ENCODE measurements around the gene EME1. TPM values are rescaled to one million over a fixed set of nuclear protein-coding genes. Genes with fewer than 3 reads are reported as not detected.

Gene EME1
- total and polyA plus RNA-seq, 10 of the 15 experiments (the other 5 are each of a cell fraction or from before 2014, with no cell fraction given): 13.8 to 40.5 (median 22.0) TPM

DNA sequence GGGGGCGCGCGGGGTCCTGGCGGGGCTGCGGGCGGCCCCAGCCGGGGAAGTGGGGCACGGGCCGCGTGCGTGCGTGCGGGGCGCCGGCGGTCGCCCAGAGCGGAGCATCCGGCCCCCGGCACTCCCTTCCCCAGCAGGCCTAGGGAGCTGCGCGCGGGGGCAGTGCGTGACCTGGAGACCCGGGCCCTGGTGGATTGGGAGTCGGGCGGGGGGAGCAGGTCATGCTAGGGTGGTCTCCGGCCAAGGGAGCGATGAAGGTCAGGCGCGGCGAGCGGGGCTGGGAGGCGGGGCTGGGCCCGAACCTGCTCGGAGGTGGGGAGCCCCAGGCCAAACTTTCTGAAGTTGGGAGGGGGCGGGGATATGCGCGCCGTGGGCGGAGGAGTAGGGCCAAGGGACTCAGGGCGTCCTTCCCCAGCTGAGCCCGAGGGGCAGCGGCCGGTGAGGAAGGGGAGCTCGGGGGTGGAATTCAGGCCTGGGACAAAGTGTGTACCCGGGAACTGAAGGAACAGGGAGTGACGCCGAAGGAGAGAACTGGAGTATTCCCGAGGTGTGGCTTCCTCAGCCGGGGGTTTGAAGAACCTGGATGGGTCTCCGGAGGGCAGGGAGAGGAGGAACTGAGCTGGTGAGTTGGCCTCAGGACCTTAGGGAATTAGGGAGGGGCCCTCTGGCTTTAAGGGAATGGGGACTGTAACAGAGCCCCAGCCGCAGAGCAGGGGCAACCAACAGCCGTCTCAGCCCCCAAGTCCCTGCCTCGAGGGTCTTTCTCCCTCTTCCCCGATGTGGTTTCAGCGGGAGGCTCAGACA, 26.5 kb upstream of the EME1 start (continued):
- TF ChIP-seq REST (IDR thresholded peaks at IDR 0.05; ENCODE audit: low read depth, low read length) (no peak), YBX1 (IDR thresholded peaks at IDR 0.05) (no peak), EGR1 (IDR thresholded peaks at IDR 0.05; ENCODE audit: borderline replicate concordance in 1 of 2, low read depth in 2 of 2, low read length in 2 of 2) (peak in 1 of 2 experiments; percentile 80; a peak in 2 of 3 replicates), PAX8 (IDR thresholded peaks at IDR 0.05) (no peak), KDM1A (IDR thresholded peaks at IDR 0.05; ENCODE audit: borderline replicate concordance) (no peak), HCFC1 (IDR thresholded peaks at IDR 0.05; ENCODE audit: low read length) (no peak), NR2F1 (conservative IDR thresholded peaks at IDR 0.05) (peak; percentile 70; the same call in 1 of the 2 replicates), NR2C2 (IDR thresholded peaks at IDR 0.05; ENCODE audit: borderline replicate concordance, control insufficient read depth, insufficient read length, low read depth) (no peak), GATAD2B (conservative IDR thresholded peaks at IDR 0.05; ENCODE audit: low read depth) (no peak; the same call in 1 of the 2 replicates), NFYB (IDR thresholded peaks at IDR 0.05; ENCODE audit: insufficient read depth, low read depth, low read length) (no peak), BCLAF1 (IDR thresholded peaks at IDR 0.05) (no peak), MTA2 (IDR thresholded peaks at IDR 0.05; ENCODE audit: low read depth) (no peak), RAD51 (IDR thresholded peaks at IDR 0.05) (no peak), ESRRA (IDR thresholded peaks at IDR 0.05; ENCODE audit: low read length) (no peak), DPF2 (IDR thresholded peaks at IDR 0.05) (0 out of 2 replicates have a peak, but pooled peaks have one; percentile 33), RB1 (IDR thresholded peaks at IDR 0.05; ENCODE audit: borderline replicate concordance) (no peak), USF1 (IDR thresholded peaks at IDR 0.05; ENCODE audit: borderline replicate concordance, extremely low read length, insufficient read depth, low read depth, low read length) (no peak), RFX5 (IDR thresholded peaks at IDR 0.05; ENCODE audit: low read depth, low read length) (no peak)
- TF ChIP-seq, protein P1, sequence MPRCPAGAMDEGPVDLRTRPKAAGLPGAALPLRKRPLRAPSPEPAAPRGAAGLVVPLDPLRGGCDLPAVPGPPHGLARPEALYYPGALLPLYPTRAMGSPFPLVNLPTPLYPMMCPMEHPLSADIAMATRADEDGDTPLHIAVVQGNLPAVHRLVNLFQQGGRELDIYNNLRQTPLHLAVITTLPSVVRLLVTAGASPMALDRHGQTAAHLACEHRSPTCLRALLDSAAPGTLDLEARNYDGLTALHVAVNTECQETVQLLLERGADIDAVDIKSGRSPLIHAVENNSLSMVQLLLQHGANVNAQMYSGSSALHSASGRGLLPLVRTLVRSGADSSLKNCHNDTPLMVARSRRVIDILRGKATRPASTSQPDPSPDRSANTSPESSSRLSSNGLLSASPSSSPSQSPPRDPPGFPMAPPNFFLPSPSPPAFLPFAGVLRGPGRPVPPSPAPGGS (IDR thresholded peaks at IDR 0.05; ENCODE audit: borderline replicate concordance, insufficient read depth, low read depth, low read length, poor library complexity, severe bottlenecking): no peak
- TF ChIP-seq, protein P2, sequence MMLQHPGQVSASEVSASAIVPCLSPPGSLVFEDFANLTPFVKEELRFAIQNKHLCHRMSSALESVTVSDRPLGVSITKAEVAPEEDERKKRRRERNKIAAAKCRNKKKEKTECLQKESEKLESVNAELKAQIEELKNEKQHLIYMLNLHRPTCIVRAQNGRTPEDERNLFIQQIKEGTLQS (IDR thresholded peaks at IDR 0.05; ENCODE audit: borderline replicate concordance, extremely low read depth, low read depth, low read length): no peak

All from GM12878 (cell line).